GM19372 (cell line): ENCODE results near the gene MVB12B.

ENCODE experiments used
- ATAC-seq: cut with Tn5 transposase; IDR thresholded peaks from one replicate; pipeline ENCODE4 v1.9.1; 2021; ENCODE audit warnings: mild to moderate bottlenecking, low read depth, moderate library complexity; ENCODE audit not compliant: unreplicated experiment

Gene MVB12B

GRCh38 chr9:126329476-126330275 lies 3.0 kb downstream of the MVB12B start:
- ATAC-seq: no peak

- no peak for ATAC-seq
Measured at GRCh38 chr9:126330536-126330935, 3.9 kb downstream of the MVB12B start.

- ATAC-seq: no peak
Measured at GRCh38 chr9:126331964-126332748, 5.5 kb downstream of the MVB12B start.

- ATAC-seq: no peak
Measured at GRCh38 chr9:126334721-126335621, 8.3 kb downstream of the MVB12B start.

GRCh38 chr9:126335837-126336735 lies 9.5 kb downstream of the MVB12B start:
- ATAC-seq: no peak

- ATAC-seq: no peak
Measured at GRCh38 chr9:126336736-126337325, 10.2 kb downstream of the MVB12B start.

GRCh38 chr9:126337729-126338372 lies 11.2 kb downstream of the MVB12B start:
- ATAC-seq: no peak

GRCh38 chr9:126338945-126339344 lies 12.3 kb downstream of the MVB12B start:
- ATAC-seq: no peak

- ATAC-seq: no peak
Measured at GRCh38 chr9:126341426-126341825, 14.8 kb downstream of the MVB12B start.

- ATAC-seq: no peak
Measured at GRCh38 chr9:126341902-126342301, 15.3 kb downstream of the MVB12B start.

DNA sequence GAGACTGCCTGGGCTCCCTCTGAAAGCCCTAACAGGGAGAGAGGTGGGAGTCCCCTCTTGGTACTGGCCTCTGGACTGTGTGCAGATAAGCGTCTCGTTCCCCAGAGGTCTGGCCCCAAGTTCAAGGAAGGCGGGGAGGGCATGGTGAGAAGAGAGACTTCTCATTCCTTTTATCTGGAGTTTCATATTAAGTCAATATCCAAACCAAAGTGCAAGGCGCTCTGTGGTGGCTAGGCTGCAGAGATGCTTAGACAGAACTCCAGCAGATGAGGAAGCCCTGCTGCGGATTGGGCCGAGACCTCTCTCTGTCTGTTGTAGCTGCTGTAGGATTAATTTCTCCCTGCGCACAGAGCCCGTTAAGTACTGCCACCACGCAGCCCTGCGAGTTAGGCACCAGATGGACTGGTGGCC lies 16.0 kb downstream of the MVB12B start:
- no peak for ATAC-seq

DNA sequence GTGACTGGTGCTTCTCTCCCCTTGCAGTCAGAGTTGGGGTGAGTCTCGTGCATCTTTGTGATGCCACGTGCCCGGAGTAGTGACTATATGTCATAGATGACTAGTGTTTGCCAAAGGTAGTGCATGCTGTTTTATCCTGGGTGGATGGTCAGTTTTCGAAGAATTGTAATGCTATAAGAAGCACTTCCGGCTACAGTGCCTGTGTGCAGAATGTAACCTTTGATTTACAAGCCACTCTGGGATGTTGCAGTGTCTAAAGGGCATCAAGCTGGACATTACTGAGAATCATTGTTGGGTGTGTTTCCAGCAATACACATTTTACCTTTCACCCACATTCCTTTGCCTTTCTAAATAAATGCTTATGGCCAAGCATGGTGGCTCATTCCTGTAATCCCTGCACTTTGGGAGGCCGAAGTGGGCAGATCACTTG lies 16.7 kb downstream of the MVB12B start:
- ATAC-seq: no peak

DNA sequence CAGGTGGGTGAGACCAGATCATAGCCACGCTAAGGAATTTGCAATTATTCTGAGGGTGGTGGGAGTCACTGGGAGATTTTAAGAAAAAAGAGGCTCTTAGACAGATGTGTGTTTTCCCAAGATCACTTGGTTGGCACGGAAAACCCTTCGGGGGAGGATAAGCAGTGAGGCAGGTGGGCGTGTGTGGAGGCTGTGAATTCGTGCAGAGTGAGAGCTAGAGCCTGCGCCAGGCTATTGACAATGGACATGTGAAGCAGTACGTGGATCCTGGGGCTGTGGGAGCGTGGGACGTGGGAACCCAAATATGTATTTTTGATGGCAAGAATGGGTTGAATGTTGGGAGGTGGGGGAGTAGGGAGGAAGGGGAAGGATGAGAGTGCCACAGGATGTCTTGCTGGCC lies 19.4 kb downstream of the MVB12B start:
- no peak for ATAC-seq

DNA sequence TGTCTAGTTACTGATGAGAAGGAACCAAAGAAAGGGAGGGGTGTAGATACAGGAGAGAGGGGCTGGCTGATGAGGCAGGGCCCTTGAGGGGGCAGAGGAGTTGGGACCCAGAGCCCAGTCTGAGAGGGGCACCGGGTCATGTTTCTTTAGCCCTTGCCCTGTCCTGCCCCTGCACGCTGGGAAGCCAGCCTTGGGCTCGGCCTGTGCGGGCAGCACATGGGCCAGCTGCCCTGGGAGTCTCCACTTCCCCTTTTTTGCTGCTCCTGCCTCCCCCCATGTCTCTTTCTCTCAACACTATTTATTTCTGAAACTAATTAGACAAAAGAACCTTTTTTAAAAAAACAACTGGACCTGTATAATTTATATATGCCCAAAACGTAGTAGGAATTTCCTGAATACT lies 20.5 kb downstream of the MVB12B start:
- no peak for ATAC-seq

- ATAC-seq: no peak
Measured at GRCh38 chr9:126347911-126348760, 21.5 kb downstream of the MVB12B start.

DNA sequence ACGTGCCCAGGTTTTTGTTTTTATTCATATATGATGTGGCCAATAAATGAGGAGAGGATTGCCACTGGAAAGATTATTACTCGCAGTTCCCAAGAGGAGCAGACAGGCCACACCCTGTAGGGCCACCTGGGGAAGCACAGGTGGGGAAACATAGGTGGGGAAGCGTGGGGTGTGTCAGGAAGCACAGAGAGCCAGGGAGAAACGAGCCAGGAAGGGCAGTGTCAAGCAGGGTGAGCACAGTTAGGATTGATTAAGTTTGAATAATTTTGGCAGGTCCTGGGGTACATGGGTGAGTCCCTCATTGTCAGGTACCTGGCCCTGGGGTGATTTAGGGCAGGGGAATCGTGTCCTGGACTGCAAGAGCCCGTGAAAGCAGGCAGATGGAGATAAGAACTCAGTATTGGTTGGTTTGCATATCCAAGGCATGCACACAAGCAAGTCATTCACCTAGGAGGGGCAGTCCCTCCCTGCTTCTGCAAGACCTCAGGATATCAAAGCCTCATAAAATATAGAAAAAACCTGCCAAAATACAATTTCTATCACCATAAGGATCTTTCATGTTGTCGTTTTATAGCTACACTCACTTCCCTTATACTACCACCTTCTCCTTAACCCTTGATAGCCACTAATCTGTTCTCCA lies 22.4 kb downstream of the MVB12B start:
- ATAC-seq: no peak
